WI38 (cell line): ENCODE results near the gene VMP1.

Experiments used
- H3K4me3 ChIP-seq: 2 replicates; pipeline ENCODE4 v1.5.1; 2011; ENCODE audit warnings: low read depth, mild to moderate bottlenecking, control low read depth, low read length
- CTCF ChIP-seq: IDR thresholded peaks from 2 replicates; pipeline ENCODE4 v1.5.1; 2012; ENCODE audit warnings: low read depth, mild to moderate bottlenecking, control low read depth, low read length

Gene VMP1

GRCh38 chr17:59807892-59808509 lies 100.5 kb downstream of the VMP1 start:
- no peak for TF ChIP-seq CTCF

GRCh38 chr17:59810894-59811153 lies 103.4 kb downstream of the VMP1 start:
- no peak overlapping the region for H3K4me3 ChIP-seq
- TF ChIP-seq CTCF = no peak

More at GRCh38 chr17:59807892-59808509, 100.5 kb downstream of the VMP1 start:
- H3K4me3 ChIP-seq = no peak overlapping the region

- H3K4me3 ChIP-seq = no peak overlapping the region
Observed at GRCh38 chr17:59811209-59811608, 103.8 kb downstream of the VMP1 start.

GRCh38 chr17:59812139-59812538 lies 104.7 kb downstream of the VMP1 start:
- TF ChIP-seq CTCF = no peak
- no peak overlapping the region for H3K4me3 ChIP-seq

More at GRCh38 chr17:59811209-59811608, 103.8 kb downstream of the VMP1 start:
- no peak for TF ChIP-seq CTCF

GRCh38 chr17:59814276-59814675 lies 106.8 kb downstream of the VMP1 start:
- no peak for TF ChIP-seq CTCF
- H3K4me3 ChIP-seq = no peak overlapping the region

- no peak overlapping the region for H3K4me3 ChIP-seq
- TF ChIP-seq CTCF = no peak
Observed at GRCh38 chr17:59814685-59815084, 107.2 kb downstream of the VMP1 start.

- no peak for TF ChIP-seq CTCF
- no peak overlapping the region for H3K4me3 ChIP-seq
Observed at GRCh38 chr17:59815965-59816364, 108.5 kb downstream of the VMP1 start.
